ENCODE measurements around the gene PRUNE2. TPM values are rescaled to one million over a fixed set of nuclear protein-coding genes. Genes with fewer than 3 reads are reported as not detected.

The PRUNE2 gene
- total RNA-seq, 4 donors from 2014 or later: 586 to 728 (median 654) TPM

- DNase-seq (ENCODE audit: extremely low spot score): no peak
- Histone ChIP-seq H3K4me1 (peaks cover 12 to 65% (median 55%) of the 10 kb centered on the region in 4 donors), H3K4me3 (peak overlapping the region; percentile 29 to 51 (median 33)), H3K36me3 (peaks cover 0 to 6% (median 0%) of the 10 kb centered on the region in 4 donors), H3K27ac (replicated peaks in 1 of 4) (peak overlapping the region in 2 of 4 donors; percentile 10 to 13), H3K9me3 (no peaks in the 10 kb centered on the region), H3K27me3 (no peaks in the 10 kb centered on the region)
- TF ChIP-seq EP300 (IDR thresholded peaks at IDR 0.05) (no peak), CTCF (IDR thresholded peaks at IDR 0.05) (no peak), POLR2A (IDR thresholded peaks at IDR 0.05; ENCODE audit: low read depth) (no peak), POLR2AphosphoS5 (IDR thresholded peaks at IDR 0.05) (no peak)
- WGBS: 33% methylated on average over 13 of the region's 13 CpGs
- intact Hi-C loops (cut with DNase I): no loop called here
These were observed 214.2 kb downstream of the PRUNE2 start for GRCh38 chr9:76691517-76692313.

GRCh38 chr9:76690973-76691370 lies 214.9 kb downstream of the PRUNE2 start:
- 84% methylated on average over 5 of the region's 5 CpGs for WGBS
- peaks cover 0 to 12% (median 0%) of the 10 kb centered on the region in 4 donors for H3K36me3 ChIP-seq

GRCh38 chr9:76690246-76690972 lies 215.5 kb downstream of the PRUNE2 start:
- intact Hi-C loops (cut with DNase I): no loop called here
- H3K4me1 ChIP-seq: peaks cover 12 to 65% (median 55%) of the 10 kb centered on the region in 4 donors
- H3K27me3 ChIP-seq: no peaks in the 10 kb centered on the region
- peak overlapping the region in 2 of 4 donors; percentile 30 to 65 for H3K27ac ChIP-seq (replicated peaks in 1 of 4)
- H3K4me3 ChIP-seq: no peak overlapping the region
- peaks cover 0 to 14% (median 0%) of the 10 kb centered on the region in 4 donors for H3K36me3 ChIP-seq
- no peak for DNase-seq (ENCODE audit: extremely low spot score)
- no peaks in the 10 kb centered on the region for H3K9me3 ChIP-seq
- TF ChIP-seq EP300 (IDR thresholded peaks at IDR 0.05) (no peak), POLR2A (IDR thresholded peaks at IDR 0.05; ENCODE audit: low read depth) (no peak), POLR2AphosphoS5 (IDR thresholded peaks at IDR 0.05) (no peak), CTCF (IDR thresholded peaks at IDR 0.05) (no peak)
- 85% methylated on average over 1 of the region's 1 CpG for WGBS

More at GRCh38 chr9:76690973-76691370, 214.9 kb downstream of the PRUNE2 start:
- no peak for DNase-seq (ENCODE audit: extremely low spot score)
- Histone ChIP-seq H3K4me3 (no peak overlapping the region), H3K9me3 (no peaks in the 10 kb centered on the region), H3K27me3 (no peaks in the 10 kb centered on the region), H3K27ac (replicated peaks in 1 of 4) (peak overlapping the region in 1 of 4 donors; percentile 13), H3K4me1 (peaks cover 12 to 65% (median 55%) of the 10 kb centered on the region in 4 donors)
- intact Hi-C loops (cut with DNase I): no loop called here
- TF ChIP-seq CTCF (IDR thresholded peaks at IDR 0.05) (no peak), EP300 (IDR thresholded peaks at IDR 0.05) (no peak), POLR2AphosphoS5 (IDR thresholded peaks at IDR 0.05) (no peak), POLR2A (IDR thresholded peaks at IDR 0.05; ENCODE audit: low read depth) (no peak)

GRCh38 chr9:76688471-76689238 lies 217.3 kb downstream of the PRUNE2 start:
- intact Hi-C loops (cut with DNase I): no loop called here
- Histone ChIP-seq H3K4me3 (no peak overlapping the region), H3K27me3 (no peaks in the 10 kb centered on the region), H3K4me1 (peaks cover 12 to 62% (median 54%) of the 10 kb centered on the region in 4 donors), H3K9me3 (no peaks in the 10 kb centered on the region), H3K27ac (replicated peaks in 1 of 4) (peak overlapping the region in 2 of 4 donors; percentile 37 to 65), H3K36me3 (peaks cover 0 to 14% (median 0%) of the 10 kb centered on the region in 4 donors)
- DNase-seq (ENCODE audit: extremely low spot score): no peak
- TF ChIP-seq CTCF (IDR thresholded peaks at IDR 0.05): no peak
- no peak for TF ChIP-seq POLR2A (IDR thresholded peaks at IDR 0.05; ENCODE audit: low read depth)
- TF ChIP-seq EP300 (IDR thresholded peaks at IDR 0.05): no peak
- no peak for TF ChIP-seq POLR2AphosphoS5 (IDR thresholded peaks at IDR 0.05)
- WGBS: 68% methylated on average over 3 of the region's 3 CpGs
